Measurements from ENCODE around the gene RTEL1.

DNA sequence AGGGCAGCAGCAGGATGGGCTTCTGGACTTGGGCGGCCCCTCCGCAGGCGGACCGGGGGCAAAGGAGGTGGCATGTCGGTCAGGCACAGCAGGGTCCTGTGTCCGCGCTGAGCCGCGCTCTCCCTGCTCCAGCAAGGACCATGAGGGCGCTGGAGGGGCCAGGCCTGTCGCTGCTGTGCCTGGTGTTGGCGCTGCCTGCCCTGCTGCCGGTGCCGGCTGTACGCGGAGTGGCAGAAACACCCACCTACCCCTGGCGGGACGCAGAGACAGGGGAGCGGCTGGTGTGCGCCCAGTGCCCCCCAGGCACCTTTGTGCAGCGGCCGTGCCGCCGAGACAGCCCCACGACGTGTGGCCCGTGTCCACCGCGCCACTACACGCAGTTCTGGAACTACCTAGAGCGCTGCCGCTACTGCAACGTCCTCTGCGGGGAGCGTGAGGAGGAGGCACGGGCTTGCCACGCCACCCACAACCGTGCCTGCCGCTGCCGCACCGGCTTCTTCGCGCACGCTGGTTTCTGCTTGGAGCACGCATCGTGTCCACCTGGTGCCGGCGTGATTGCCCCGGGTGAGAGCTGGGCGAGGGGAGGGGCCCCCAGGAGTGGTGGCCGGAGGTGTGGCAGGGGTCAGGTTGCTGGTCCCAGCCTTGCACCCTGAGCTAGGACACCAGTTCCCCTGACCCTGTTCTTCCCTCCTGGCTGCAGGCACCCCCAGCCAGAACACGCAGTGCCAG is 38.7 kb downstream of the RTEL1 start, which contains the start of gene TNFRSF6B:
- no peak for TF ChIP-seq CTCF (IDR thresholded peaks at IDR 0.05)
- no peak for TF ChIP-seq POLR2A (IDR thresholded peaks at IDR 0.05)
